ENCODE results near the gene ATP8B1.

DNA sequence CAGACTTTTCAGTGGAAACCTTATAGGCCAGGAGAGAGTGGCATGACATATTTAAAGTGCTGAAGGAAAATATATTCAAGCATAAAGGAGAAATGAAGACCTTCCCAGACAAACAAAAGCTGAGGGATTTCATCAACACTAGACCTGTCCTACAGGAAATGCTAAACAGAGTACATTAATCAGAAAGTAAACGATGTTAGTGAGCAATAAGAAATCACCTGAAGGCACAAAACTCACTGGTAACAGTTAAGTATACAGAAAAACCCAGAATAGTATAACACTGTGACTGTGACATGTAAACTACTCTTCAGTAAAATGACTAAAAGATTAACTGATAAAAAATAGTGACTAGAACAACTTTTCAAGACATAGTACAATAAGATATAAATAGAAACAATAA, 87.4 kb downstream of the ATP8B1 start:
- TF ChIP-seq POLR2A (IDR thresholded peaks at IDR 0.05) = no peak
- TF ChIP-seq, protein P1, sequence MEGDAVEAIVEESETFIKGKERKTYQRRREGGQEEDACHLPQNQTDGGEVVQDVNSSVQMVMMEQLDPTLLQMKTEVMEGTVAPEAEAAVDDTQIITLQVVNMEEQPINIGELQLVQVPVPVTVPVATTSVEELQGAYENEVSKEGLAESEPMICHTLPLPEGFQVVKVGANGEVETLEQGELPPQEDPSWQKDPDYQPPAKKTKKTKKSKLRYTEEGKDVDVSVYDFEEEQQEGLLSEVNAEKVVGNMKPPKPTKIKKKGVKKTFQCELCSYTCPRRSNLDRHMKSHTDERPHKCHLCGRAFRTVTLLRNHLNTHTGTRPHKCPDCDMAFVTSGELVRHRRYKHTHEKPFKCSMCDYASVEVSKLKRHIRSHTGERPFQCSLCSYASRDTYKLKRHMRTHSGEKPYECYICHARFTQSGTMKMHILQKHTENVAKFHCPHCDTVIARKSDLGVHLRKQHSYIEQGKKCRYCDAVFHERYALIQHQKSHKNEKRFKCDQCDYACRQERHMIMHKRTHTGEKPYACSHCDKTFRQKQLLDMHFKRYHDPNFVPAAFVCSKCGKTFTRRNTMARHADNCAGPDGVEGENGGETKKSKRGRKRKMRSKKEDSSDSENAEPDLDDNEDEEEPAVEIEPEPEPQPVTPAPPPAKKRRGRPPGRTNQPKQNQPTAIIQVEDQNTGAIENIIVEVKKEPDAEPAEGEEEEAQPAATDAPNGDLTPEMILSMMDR (IDR thresholded peaks at IDR 0.05) = no peak
